ENCODE results near the gene DMAP1. TPM values are rescaled to one million over a fixed set of nuclear protein-coding genes. Genes with fewer than 3 reads are reported as not detected.

DMAP1 gene
- total RNA-seq, 1 experiment from 2014 or later = 27.8 TPM

GRCh38 chr1:44230796-44231195 lies 17.5 kb downstream of the DMAP1 start:
- POLR2A ChIA-PET = no interaction called here

More at GRCh38 chr1:44230796-44231195, 17.5 kb downstream of the DMAP1 start:
- Histone ChIP-seq H3K27me3 (ENCODE audit: insufficient read depth, low read length) (no peaks in the 10 kb centered on the region), H3K4me3 (replicated peaks in 1 of 2; ENCODE audit: low read depth in 1 of 2, low read length in 2 of 2) (no peak overlapping the region), H3K4me2 (ENCODE audit: low read length) (no peak overlapping the region), H2AFZ (ENCODE audit: low read depth, low read length, poor library complexity, severe bottlenecking) (no peak overlapping the region), H3K27ac (ENCODE audit: low read depth, low read length) (no peak overlapping the region), H3K79me2 (ENCODE audit: insufficient read depth, low read length) (no peaks in the 10 kb centered on the region), H3K4me1 (ENCODE audit: control insufficient read depth in 1 of 2, insufficient read depth in 2 of 2, low read length in 2 of 2) (no peaks in the 10 kb centered on the region), H3K9me2 (ENCODE audit: insufficient read depth) (no peaks in the 10 kb centered on the region), H4K20me1 (ENCODE audit: insufficient read depth) (no peaks in the 10 kb centered on the region), H3K9ac (ENCODE audit: low read length) (no peak overlapping the region), H3K9me3 (ENCODE audit: control insufficient read depth in 1 of 2, insufficient read depth in 1 of 2, low read depth in 1 of 2, low read length in 2 of 2) (no peaks in the 10 kb centered on the region), H3K36me3 (ENCODE audit: control insufficient read depth in 1 of 2, insufficient read depth in 2 of 2, low read length in 2 of 2) (no peaks in the 10 kb centered on the region; a peak in 1 of 4 replicates)
- ChIA-PET RAD21 (ENCODE audit: low non-redundant PET in 1 of 2, low total read pairs in 2 of 2, uncharacterized antibody in 2 of 2, unreplicated experiment in 2 of 2) (no interaction called here), CTCF (no interaction called here)
- intact Hi-C loops (cut with micrococcal nuclease) = no loop called here
- BruUV-seq (replicated peaks) = no TSS peak
- DNase-seq (ENCODE audit: low read depth, low spot score) = no peak
- no peak for TF ChIP-seq POLR2AphosphoS5 (IDR thresholded peaks at IDR 0.05; ENCODE audit: low read depth, low read length)
- TF ChIP-seq TCF7L2 (IDR thresholded peaks at IDR 0.05; ENCODE audit: borderline replicate concordance, extremely low read depth, insufficient read depth, insufficient read length) = no peak
- no peak for TF ChIP-seq FOSL1 (IDR thresholded peaks at IDR 0.05; ENCODE audit: low read depth)
- TF ChIP-seq CBX3 (IDR thresholded peaks at IDR 0.05; ENCODE audit: low read depth) = no peak
- no peak for TF ChIP-seq CTCF (IDR thresholded peaks at IDR 0.05 in 2 of 3, conservative IDR thresholded peaks at IDR 0.05 in 1 of 3; ENCODE audit: borderline replicate concordance in 1 of 3, insufficient read depth in 1 of 3, low read depth in 2 of 3, low read length in 2 of 3)
- TF ChIP-seq ATF3 (IDR thresholded peaks at IDR 0.05) = no peak
- no peak for TF ChIP-seq ZFX (IDR thresholded peaks at IDR 0.05)
- no peak for ATAC-seq

Data from HCT116 (cell line).